Measurements from ENCODE around the gene NAPA.

Gene NAPA

DNA sequence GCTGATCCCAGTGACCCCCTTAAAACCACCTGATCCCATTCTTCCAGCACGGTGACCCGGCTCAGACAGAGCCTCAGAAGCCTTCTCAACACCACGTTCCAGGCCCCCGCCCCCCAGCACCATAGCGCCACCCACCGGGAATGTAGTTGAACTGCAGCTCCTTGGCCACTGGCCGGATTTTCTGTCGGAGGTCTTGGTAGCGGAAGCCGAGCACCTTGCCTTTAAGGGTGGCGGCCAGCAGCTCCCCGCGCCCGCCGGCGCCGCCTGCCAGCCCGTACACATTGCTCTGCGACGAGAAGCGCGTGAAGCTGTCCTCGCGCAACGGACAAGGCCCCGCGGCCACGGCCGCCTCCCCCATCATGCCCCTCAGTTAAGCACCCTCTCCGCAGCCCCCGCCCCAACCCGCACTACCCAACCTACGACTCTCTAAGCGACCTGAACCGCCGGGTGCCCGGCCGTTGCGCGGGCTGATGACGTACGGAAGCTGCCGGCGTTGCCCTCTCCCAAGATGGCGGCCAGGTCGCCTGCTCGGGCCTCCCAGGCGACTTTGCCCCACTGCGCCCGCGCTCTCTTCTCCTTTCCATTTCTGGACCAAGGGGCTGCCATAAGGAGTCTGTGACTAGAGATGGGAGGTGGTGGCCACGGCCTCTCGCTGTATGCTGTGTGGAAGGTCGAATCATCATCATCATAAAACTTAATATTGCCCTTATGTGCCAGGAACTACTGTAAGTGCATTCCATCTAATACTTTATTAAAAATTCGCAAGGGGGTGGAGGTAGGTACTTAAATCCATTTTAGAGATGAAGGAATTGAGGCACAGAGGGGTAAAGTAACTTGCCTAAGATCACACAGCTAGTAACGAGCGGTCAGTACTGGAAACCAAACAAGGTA lies 30.8 kb downstream of the NAPA start, which contains the start of gene KPTN:
Gene KPTN (minus strand): TSS at position 420 of the 891 bp plus-strand sequence. CDS start 59 bp downstream, at position 361.
- peak; percentile 81 for DNase-seq

DNA sequence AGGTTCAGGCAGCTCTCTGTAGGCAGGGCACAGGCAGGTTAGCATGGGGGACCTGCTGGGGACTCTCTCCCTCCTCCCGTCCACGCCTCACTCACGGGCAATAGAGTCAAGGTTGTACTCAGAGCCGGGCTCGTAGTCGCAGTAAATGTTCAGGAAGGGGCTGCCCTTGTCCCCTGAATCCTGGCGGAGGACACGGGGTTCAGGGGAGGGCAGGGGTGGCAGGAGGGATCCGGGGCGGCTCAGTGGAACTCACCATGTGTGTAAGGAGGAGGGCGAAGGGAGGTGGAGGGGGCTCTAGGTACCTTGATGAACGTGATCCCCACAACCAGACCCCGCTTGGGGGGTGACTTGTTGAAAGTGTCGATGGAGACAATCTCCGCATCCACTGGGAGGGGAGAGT lies 31.7 kb downstream of the NAPA start:
- DNase-seq, result no peak

DNA sequence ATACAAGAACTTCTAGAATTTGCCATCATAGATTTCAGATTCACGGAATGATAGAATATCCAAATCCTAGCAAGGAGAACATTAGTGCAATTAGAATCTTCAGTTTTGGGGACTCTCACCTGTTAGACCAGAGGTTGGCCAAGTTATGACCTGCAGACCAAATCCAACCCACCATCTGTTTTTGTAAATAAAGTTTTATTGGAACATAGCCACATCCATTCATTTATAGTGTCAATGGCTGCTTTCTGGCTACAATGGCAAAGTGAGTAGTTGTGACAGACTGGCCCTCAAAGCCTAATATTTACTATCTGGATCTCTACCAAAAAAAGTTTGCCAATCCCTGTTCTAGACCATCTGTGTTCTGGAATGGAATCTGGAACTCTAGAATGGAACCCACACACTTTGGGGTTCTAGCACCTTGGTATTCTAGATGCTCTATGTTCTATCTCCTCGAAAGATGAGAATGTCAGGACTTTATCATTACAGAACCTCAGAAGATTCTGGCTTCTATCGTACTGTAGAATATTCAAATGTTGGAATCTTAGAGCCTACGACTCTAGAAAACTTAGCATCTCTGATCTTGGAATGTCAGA lies 33.3 kb downstream of the NAPA start:
- no peak for DNase-seq

DNA sequence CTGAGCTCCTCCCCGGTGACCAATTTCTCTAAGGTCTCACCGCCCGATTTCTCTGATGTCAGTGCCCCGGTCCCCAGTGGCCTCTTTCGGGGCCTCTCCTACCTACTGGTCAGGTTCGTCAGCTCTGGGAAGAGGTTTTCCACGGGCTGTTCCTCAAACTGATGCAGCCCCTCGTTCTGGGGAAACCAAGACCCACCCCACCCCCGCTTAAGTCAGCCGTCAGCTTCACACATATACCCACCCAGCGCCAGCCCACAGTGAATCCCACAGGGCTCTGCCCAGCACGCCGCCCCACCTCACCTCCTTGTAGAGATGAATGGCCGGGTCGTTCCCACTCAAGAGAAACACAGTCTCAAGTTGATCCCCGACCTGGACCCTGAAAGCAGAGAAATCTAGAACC lies 34.2 kb downstream of the NAPA start:
- no peak for DNase-seq

DNA sequence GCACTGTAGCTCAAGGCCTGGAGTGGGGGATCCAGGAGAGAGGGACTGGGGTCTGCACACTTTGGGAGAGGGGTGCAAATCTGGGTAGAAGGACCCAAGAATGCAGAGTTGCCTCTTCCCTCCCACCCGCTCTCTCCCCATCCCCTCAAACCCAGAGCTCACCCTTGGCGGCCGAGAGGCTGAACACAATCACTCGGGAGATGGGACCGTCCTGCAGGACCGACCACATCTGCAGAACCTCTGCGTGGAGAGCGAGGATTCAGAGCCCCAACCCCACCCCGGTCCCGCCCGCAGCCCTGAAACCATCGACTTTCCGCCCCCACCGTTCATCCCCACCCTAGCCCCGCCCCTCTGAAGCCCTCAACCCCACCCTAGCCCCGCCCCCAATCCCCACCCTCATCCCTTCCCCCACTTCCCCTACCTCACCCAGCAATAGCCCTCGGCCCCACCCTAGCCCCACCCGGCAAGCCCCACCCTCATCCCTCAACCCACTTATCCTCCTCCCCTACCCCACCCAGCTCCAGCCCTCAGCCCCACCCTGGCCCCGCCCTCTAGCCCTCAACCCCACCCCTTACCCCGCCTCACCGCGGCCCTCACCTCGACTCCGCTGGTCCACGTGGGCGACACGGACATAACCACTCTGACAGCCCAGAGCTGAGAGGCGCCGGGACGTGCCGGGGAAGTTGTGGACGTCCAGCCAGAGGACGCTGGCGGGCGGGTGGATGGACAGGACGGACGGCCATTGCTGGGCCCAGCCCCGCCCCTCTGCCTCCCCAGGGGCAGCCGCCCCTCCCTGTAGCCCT lies 35.0 kb downstream of the NAPA start:
- DNase-seq, result no peak

DNA sequence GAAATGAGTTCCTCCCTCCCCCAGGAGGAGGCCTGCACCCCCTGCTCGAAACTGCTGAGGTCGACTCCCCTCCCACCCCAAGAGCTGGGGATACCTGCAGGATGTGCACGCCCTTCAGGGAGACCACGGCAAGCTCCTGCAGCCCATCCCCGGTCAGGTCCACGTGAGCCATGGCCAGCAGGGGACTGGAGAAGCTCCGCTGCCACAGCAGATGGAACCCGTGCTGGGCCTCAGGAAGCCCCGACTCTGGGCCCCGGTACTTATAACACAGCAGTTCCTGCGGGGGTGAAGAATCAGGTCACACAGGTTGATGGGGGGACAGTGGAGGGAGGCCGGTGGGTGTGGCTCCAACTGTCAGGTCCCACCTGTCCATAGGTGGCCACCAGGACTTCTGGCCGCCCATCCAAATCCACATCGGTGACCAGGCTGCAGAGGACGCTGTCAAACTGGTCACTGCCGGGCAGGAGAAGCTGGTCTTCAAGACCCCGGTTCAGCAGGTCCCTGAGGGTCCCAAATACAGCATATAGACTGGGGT lies 38.4 kb downstream of the NAPA start:
- no peak for DNase-seq

DNA sequence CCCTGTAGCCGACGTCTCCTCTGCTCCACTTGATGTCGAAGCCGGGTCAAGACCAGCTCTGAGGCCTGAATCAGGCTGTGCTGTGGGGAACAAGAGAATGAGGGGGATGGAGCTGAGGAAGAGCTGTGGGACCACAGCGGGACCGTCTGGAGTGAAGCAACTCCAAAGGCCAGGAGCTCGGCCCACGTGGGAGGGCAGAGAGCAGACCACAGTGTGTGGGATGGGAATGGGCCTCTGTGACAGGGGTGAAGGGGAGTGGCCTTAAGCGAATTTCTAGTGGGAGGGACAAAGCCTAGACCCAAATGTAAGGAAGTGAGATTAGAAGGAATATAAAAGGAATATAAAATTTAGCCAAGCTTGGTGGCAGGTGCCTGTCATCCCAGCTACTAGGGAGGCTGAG lies 39.4 kb downstream of the NAPA start:
- DNase-seq, result no peak

DNA sequence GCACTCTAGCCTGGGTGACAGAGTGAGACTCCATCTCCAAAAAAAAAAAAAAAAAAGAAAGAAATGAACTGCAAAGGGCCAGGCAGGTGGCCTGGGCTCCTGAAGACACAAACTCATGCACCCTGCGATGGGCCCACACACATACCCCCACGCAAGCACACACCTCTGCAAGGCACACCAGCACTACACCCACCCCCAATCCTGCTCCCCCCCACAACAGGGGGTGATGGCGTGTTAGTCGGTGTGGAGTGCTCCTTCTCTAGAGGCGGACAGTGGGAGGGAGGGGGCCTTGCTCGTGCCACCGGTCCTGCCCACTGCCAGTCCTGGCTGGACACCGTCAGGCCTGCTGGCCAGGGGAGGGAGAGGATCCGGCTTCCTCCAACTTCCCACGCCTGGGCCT lies 41.5 kb downstream of the NAPA start:
- no peak for DNase-seq

DNA sequence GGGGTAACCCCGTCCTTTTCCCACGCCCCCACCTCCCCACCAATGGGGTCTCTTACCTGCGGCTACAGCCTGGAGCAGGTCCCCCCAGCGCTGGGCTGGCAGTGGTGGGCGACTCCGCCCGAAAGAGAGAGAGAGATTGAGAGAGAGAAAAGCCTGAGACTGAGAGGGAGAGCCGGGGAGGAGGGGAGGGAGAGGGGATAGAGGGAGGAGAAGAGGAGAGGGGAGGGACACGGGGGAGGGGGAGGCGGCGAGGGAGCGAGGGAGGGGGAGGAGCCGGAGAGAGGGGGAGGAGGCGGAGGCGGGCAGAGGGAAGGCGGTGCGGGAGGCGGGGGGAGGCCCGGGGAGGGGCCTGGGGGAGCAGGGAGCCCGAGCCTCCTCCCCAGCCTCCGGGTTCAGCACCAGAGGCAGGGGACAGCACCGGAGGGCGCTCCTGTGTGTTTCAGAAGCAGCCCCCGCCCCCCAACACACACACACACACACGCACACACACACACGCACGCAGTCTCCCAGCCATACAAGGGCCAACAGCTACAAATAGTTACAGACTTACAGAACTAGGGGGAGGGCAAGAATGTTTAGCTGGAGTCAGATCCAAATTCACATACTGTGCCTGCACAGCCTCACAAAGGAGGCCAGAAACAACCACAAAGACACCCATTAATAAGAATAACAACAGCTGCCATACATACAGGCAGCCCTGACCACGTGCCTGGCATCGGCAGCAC lies 43.0 kb downstream of the NAPA start, which contains the start of gene SLC8A2:
Gene SLC8A2 (minus strand): TSS at position 161 of the 725 bp plus-strand sequence. CDS start 5,490 bp downstream, outside the sequence.
- DNase-seq, result no peak

DNA sequence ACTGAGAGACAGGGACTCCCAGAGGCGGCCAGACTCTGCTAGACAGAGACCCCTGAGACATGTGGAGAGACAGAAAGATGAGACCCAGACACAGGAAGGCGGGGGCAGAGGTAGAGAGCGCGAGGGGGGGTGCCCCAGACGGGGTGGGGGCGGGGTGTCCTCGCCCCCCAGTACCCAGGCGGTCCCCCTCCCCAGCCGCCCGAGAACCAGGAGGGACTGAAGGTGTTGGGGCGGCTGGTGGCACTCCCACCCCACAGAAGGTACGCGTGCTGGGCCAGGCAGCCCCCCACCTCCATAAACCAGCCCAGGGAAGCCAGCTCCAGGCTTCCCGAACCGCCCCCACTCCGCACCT lies 43.5 kb downstream of the NAPA start:
- DNase-seq, result no peak

DNA sequence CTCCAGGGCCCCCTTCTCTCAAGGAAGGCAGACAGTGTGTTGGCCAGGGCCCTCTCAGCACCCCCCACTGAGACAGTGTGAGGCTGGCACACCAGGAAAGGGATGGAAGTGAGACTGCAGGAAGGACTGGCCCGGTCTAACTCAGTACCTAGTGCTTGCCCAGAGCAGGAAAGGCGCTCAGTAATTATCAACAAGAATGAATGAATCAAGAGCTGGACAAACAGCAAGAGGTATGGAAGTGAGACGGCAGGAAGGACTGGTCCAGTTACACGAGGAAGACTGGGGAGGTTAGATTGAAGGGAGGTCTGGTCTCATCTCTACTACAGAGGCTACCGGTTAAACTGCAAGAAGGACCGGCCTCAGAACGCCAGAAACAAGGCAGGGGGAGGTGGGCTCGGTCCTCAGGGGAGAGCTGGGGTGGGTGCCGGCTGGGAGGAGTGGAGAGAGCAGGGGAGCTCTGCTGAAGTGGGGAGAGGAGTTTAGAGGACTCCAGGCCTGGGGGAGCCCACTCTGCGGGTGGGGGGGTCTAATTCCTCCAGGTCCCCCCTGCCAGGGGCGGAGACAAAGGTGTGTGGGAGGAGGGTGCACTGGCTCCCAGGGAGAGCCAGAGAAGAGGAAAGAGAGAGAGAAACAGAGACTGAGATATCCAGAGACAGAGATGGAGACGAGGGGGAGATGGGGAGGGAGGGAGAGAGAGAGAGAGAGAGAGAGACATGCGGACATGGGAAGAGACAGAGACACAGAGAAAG lies 44.2 kb downstream of the NAPA start:
- DNase-seq, result no peak

DNA sequence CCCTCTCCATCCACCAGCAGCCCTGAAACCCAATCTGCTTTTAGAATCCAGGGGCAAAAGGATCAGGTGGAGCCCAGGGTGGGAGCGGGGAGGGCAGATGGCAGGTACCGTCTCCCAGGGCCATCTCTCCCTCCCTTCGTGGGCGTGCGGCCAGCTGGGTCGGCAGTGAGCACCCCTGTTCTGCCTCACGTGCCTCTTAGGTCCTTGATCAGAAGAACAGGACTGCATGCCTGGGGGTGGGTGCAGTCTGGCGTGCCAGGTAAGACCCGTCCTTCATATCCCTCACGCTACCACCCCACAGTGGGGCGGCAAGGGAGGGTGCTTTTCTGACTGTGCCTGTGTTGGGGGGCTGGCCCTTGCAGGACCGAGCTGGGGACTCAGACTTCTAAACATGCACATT lies 45.1 kb downstream of the NAPA start:
- DNase-seq, result peak; percentile 26

DNA sequence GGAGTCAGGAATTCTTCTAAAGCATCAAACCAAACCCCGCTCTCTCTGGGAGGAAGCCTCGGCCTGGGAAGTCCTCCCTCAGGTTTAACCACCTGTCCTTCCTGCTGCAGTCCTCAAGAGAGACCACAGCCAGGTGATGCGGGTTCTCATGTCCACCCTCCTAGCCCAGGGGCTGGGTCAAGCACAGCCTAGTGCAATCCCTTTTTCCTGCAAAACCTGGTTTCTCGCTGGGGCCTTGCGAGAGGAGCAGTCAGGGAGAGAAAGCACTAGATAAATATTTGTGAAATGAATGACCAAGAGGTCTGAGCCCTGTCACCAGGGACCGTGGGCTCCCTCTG lies 45.5 kb downstream of the NAPA start:
- no peak for DNase-seq

DNA sequence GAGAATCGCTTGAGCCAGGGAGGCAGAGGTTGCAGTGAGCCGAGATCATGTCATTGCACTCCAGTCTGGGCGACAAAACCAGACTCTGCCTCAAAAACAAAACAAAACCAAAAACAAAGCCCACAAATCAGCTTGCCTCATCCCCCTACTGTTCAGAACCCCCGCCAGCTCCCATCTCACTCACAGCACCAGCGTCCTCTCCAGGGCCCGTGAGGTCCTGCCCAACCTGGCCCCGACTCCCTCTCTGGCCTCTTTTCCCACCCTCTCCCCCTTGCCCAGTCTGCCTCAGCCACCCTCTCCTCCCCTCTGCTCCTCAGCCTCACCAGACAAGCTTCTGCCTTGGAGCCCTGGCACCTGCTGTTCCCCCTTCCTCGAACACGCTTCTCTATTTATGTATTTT lies 46.9 kb downstream of the NAPA start:
- no peak for DNase-seq

DNA sequence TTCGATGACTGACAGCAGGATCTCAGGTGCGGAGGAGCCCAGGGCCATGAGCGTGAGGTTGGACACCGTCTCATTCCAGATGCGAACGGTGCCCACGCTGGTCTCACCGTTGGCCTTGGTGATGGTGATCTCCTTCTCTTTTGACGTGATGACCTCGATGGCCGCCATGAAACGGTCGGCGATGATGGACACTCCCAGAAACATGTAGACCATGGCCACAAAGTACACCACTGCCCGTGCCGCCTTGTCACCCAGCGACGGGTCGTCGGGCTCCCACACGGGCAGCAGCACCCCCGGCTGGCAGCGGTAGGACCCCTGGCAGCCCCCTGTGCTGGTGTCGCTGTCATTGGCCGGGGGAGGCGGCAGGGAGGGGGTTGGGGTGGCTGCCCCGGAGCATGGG lies 48.9 kb downstream of the NAPA start:
- no peak for DNase-seq

DNA sequence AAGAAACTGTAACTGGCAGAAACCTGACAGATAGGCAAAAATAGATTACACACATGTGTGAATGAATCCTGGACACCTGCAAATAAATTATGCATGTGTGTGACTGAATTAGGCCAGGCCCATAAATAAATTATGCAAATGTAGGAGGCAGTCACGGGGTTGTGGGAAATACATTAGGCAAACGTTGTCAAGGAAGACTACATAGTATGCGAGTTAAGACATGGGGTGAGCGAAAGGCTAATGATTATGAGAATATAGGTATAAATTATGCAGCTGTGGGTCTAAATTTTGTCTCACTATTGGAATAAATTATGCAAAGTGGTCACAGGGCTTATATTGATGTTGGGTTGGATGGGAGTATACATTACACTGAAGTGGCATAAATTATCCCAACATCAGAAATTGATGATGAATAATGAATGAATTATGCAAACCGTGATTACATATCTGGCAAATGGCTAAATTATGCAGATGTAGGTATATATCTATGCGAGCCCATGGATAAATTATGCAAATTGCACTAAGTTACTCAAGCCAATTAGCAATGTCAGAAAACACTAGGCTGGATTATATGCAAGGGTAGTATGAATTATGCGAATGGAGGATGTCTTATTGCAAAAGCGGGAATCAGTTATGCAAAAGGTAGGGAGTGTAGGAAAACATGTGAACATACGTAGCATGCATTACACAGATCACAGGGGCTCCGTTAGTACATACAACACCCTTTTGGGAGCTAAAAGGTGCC lies 50.0 kb downstream of the NAPA start:
- DNase-seq, result no peak

DNA sequence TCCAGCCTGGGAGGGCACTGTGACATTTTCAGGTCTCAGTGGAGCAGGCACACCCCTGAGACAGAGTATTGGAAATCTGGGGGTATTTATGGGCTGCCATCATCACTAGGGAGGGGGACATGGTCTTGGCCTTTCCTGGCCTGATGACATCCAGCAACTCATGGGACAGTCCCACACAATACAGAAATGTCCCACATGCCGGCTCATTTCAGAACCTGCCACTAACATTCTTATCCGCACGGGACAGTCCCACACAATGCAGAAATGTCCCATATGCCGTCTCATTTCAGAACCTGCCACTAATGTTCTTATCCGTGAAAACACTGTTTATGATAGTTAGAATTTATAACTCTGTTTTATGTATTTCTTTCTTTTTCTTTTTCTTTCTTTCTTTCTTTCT lies 53.0 kb downstream of the NAPA start:
- no peak for DNase-seq

DNA sequence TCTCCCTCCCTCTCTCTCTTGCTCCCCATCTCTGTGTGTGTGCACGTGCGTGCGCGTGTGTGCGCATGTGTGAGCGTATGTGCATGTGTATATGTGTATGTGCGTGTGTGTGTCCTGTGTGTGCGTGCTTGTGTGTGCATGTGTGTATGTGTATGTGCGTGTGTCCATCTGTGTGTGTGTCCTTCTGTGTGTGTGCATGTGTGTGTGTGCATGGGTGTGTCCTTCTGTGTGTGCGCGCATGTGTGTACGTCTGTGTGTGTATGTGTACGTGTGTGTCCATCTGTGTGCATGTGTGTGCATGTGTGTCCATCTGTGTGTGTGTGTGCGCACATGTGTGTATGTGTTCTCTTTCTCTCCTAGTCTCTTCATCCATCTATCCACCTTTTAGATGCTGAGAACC lies 55.4 kb downstream of the NAPA start:
- DNase-seq, result no peak

DNA sequence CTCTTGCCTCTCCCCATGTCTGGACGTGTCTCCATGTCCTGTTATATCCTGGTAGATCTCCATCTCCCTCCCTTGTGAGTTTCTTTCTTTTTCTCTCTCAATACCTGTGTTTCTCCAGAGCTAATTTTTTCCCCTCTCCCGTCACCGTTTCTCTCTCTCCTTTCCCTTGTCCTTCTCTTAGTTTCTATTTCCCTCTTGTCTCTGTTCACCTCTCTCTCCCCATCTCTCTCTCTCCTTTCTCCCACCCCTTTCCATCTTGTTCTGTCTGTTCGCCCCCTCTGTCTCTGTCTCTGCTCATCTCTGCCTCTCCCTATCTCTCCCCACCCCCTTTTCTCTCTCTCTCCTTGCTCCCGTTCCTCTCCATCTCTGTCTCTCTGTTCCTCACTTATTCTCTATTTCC lies 56.2 kb downstream of the NAPA start:
- no peak for DNase-seq

DNA sequence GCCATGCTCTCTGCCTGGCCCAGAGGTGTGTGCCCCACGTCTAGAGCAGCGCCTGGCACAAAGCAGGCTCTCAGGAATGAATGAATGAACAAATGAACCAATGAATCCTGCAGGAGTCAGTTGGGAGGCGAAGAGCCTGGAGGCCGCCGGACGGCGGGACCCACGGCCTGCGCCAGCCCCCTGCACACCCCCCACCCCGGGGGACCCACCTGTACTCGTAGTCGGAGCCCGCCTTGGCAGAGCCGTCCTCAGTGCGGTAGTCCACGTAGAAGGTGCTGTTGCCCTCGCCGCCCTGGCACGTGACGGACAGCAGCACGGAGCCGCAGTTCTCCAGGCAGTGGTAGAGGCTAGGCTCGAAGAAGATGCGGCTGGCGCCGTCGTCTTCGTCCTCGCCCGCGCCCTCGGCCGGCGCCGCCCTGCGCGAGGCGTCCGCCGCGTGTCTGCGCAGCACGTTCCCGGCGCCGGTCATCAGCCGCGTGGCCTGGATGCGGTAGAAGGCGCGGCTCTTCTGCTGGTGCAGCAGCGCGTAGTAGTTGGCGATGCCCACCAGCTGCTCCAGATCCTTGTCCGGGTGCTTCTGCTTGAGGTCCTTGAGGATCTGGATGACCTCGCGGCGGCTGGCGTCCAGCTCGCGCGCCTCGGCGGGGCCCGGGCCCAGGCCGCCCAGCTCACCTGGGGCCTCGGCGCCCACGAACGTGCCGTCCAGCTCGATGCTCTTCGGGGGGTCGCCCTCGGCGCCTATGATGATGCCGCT lies 58.0 kb downstream of the NAPA start:
- no peak for DNase-seq

DNA sequence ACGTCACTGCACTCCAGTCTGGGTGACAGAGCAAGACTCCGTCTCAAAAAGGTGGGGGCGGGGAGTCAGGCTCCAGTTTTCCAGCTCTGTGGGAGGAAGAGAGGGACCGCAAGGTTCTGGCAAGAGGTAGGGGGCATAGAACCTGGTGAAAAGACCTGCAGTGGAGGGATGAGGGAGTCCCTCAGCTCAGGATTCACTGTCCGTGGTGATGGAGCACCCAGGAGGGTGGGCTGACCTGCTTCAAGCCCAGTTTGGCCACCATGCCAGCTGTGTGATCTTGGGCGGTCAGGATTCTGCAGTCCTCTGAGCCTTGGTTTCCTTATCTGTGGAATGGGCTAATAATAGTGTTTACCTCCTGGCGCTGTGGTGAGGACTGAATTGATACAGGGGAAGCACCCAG lies 64.4 kb downstream of the NAPA start:
- no peak for DNase-seq

All from NCI-H2107 (cell line).